BJ (cell line): Measurements from ENCODE around the gene LGALS4. TPM values are rescaled to one million over a fixed set of nuclear protein-coding genes. Genes with fewer than 3 reads are reported as not detected.
"Not testable (repeated sequence)": the region's sequence is repeated elsewhere in the genome, so short reads cannot be mapped to it uniquely, and the experiment has no call there.

Source experiments
- CTCF ChIA-PET: fragments of 350-600 bp; formaldehyde crosslinking; extraction: SDS; loops from one replicate; lab custom pipeline; 2021; ENCODE audit warnings: antibody characterized with exemption, inconsistent platforms; lab: Yijun Ruan, JAX
- POLR2A ChIA-PET: fragments of 300-600 bp; sonication (Branson Sonifier 250); formaldehyde crosslinking; extraction: SDS; loops from one replicate; lab custom pipeline; 2021; ENCODE audit warnings: antibody characterized with exemption; lab: Charles Lee
- DNase-seq: peaks from one replicate; pipeline ENCODE4 v3.0.0-alpha.2; 2011; ENCODE audit warnings: low read depth
- H3K27me3 ChIP-seq: 2 replicates; pipeline ENCODE4 v1.6.0; 2011; ENCODE audit warnings: low read length; ENCODE audit not compliant: control insufficient read depth, insufficient read depth
- H3K36me3 ChIP-seq: 2 replicates; pipeline ENCODE4 v1.5.1; 2011; ENCODE audit warnings: low read length; ENCODE audit not compliant: control insufficient read depth, insufficient read depth
- H3K4me3 ChIP-seq: 2 replicates; pipeline ENCODE4 v1.5.1; 2011; ENCODE audit warnings: low read depth, mild to moderate bottlenecking, control low read depth, low read length
- polyA plus RNA-seq: library from polyadenylated mRNA; depleted of rRNA; stranded (reverse); fragments of >200 nt; gene quantifications from 2 replicates; pipeline ENCODE4 v1.2.3, GENCODE V29; 2011; rRNA removed
- small RNA-seq: library from RNA; depleted of rRNA; stranded (forward); fragments of <200 nt; gene quantifications from one replicate; pipeline ENCODE3, GENCODE V24; 2012; ENCODE audit warnings: low replicate concordance, low read depth; ENCODE audit not compliant: insufficient read length
- TF ChIP-seq, protein P1 (sequence below): IDR thresholded peaks from 2 replicates; pipeline ENCODE4 v1.5.1; 2011; ENCODE audit warnings: low read depth, mild to moderate bottlenecking, control low read depth, inconsistent platforms, low read length, moderate library complexity; ENCODE audit not compliant: insufficient read depth

LGALS4 gene
- polyA plus RNA-seq, 1 experiment = 0.53 TPM

DNA sequence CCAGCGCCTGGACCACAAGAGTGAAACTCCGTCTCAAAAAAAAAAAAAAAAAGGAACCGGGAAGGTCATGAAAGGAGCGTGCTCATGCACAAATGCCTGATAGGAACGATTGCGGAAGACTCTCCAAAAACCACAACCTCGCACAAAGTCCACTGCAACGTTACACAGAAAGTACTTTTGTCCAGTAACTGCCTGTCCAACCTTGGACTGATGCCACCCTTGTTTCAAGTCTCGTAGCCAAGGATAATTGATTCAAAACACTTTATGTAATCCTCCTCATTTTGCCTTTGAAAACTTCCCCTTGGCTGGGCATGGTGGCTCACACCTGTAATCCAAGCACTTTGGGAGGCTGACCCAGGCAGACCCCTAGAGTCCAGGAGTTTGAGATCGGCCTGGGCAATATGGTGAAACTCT, 53.1 kb downstream of the LGALS4 start:
- Histone ChIP-seq H3K4me3 (no peak overlapping the region), H3K36me3 (no peaks in the 10 kb centered on the region), H3K27me3 (no peaks in the 10 kb centered on the region)
- no peak for DNase-seq
- CTCF ChIA-PET = no interaction called here
- TF ChIP-seq, protein P1, sequence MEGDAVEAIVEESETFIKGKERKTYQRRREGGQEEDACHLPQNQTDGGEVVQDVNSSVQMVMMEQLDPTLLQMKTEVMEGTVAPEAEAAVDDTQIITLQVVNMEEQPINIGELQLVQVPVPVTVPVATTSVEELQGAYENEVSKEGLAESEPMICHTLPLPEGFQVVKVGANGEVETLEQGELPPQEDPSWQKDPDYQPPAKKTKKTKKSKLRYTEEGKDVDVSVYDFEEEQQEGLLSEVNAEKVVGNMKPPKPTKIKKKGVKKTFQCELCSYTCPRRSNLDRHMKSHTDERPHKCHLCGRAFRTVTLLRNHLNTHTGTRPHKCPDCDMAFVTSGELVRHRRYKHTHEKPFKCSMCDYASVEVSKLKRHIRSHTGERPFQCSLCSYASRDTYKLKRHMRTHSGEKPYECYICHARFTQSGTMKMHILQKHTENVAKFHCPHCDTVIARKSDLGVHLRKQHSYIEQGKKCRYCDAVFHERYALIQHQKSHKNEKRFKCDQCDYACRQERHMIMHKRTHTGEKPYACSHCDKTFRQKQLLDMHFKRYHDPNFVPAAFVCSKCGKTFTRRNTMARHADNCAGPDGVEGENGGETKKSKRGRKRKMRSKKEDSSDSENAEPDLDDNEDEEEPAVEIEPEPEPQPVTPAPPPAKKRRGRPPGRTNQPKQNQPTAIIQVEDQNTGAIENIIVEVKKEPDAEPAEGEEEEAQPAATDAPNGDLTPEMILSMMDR = no peak
- POLR2A ChIA-PET = no interaction called here

DNA sequence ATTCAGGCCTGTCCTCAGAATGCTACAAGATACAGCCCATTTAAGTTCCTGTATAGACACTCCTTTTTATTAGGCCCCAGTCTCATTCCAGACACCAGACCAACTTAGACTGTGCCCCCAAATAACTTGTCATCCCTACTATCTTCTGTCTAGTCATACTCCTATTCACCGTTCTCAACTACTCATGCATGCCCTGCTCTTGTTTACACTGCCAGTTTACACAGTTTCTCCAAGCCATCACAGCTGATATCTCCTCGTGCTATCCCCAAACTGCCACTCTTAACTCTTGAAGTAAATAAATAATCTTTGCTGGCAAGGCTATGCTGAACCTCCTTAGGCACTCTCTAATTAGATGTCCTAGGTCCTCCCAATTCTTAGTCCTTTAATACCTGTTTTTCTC, 58.5 kb downstream of the LGALS4 start:
- H3K4me3 ChIP-seq, H3K27me3 ChIP-seq, DNase-seq, POLR2A ChIA-PET, CTCF ChIA-PET, H3K36me3 ChIP-seq: not testable (repeated sequence)

DNA sequence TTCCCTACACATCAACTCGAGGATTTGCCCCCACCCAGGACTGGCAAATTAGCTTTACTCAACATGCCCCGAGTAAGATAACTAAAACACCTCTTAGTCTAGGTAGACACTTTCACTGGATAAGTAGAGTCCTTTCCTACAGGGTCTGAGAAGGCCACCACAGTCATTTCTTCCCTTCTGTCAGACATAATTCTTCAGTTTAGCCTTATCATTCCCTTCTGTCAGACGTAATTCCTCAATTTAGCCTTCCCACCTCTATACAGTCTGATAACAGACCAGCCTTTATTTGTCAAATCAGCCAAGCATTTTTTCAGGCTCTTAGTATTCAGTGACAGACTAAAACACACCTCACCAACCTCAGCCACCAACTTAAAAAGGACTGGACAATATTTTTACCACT, 59.0 kb downstream of the LGALS4 start:
- H3K27me3 ChIP-seq, POLR2A ChIA-PET, H3K36me3 ChIP-seq, CTCF ChIA-PET, DNase-seq, H3K4me3 ChIP-seq: not testable (repeated sequence)

Small RNA genes within 50 kb of the gene (small RNA-seq; reads per million reads assigned to genes)
- not detected for gene RNU6-140P

Other genes with a start within 250 kb of the LGALS4 start
- 0.18 and 0.25 TPM in 2 replicates for gene MAP4K1, start 195.0 kb downstream of the LGALS4 start, polyA plus RNA-seq
- gene EIF3K, start 193.8 kb downstream of the LGALS4 start, polyA plus RNA-seq = 230 and 357 TPM in 2 replicates
- 592 and 970 TPM in 2 replicates for gene ACTN4, start 165.3 kb downstream of the LGALS4 start, polyA plus RNA-seq
- 0.34 and 0.75 TPM in 2 replicates for gene CAPN12, start 68.5 kb downstream of the LGALS4 start, polyA plus RNA-seq
- not detected in 2 replicates for gene LGALS7, start 39.4 kb downstream of the LGALS4 start, polyA plus RNA-seq
- not detected in 2 replicates for gene LGALS7B, start 23.7 kb downstream of the LGALS4 start, polyA plus RNA-seq
- gene ECH1, start 18.8 kb upstream of the LGALS4 start, polyA plus RNA-seq = 75.6 and 124 TPM in 2 replicates
- gene HNRNPL, start 37.0 kb upstream of the LGALS4 start, polyA plus RNA-seq = 266 and 342 TPM in 2 replicates
- 1.9 TPM in 2 replicates for gene RINL, start 65.3 kb upstream of the LGALS4 start, polyA plus RNA-seq
- gene SIRT2, start 86.7 kb upstream of the LGALS4 start, polyA plus RNA-seq = 44.4 and 71.8 TPM in 2 replicates
- 12.8 and 20.6 TPM in 2 replicates for gene NFKBIB, start 87.0 kb upstream of the LGALS4 start, polyA plus RNA-seq
- not detected in 2 replicates for gene CCER2, start 99.2 kb upstream of the LGALS4 start, polyA plus RNA-seq
- gene SARS2, start 117.8 kb upstream of the LGALS4 start, polyA plus RNA-seq = 15.4 and 26.1 TPM in 2 replicates
- gene MRPS12, start 118.0 kb upstream of the LGALS4 start, polyA plus RNA-seq = 32.0 and 49.3 TPM in 2 replicates
- gene FBXO17, start 162.8 kb upstream of the LGALS4 start, polyA plus RNA-seq = 14.5 and 19.5 TPM in 2 replicates
- gene FBXO27, start 219.6 kb upstream of the LGALS4 start, polyA plus RNA-seq = 4.4 and 7.0 TPM in 2 replicates